CD14-positive monocyte (primary cell): ENCODE data around the gene COCH. TPM values are rescaled to one million over a fixed set of nuclear protein-coding genes. Genes with fewer than 3 reads are reported as not detected.

Experiments
- DNase-seq, 3 donors: peaks; one replicate each; pipeline ENCODE4 v3.0.0-alpha.2; 2011 to 2022
- H2AFZ ChIP-seq: 2 replicates; pipeline ENCODE4 v1.6.0; 2012; ENCODE audit warnings: mild to moderate bottlenecking, low read depth, low read length, inconsistent platforms; ENCODE audit not compliant: insufficient read depth, poor library complexity, severe bottlenecking
- H3K27ac ChIP-seq, 2 donors: 1 replicate in 1 of 2; 2 replicates in 1 of 2; pipeline ENCODE4 v1.5.1; 2012 to 2013; ENCODE audit warnings: low read length in 2 of 2, control low read depth in 1 of 2, inconsistent platforms in 1 of 2, low read depth in 1 of 2, mild to moderate bottlenecking in 1 of 2
- H3K27me3 ChIP-seq, 2 donors: one replicate each; pipeline versions ENCODE4 v1.6.0 to v1.6.1; 2011 to 2013; ENCODE audit warnings: low read length in 2 of 2; ENCODE audit not compliant: control insufficient read depth in 2 of 2, insufficient read depth in 2 of 2
- H3K36me3 ChIP-seq, 2 donors: replicated peaks in 1 of 2; 1 replicate in 1 of 2; 2 replicates in 1 of 2; pipeline versions ENCODE4 v1.5.1 to v1.6.1; 2012 to 2013; ENCODE audit warnings: low read length in 2 of 2, control low read depth in 1 of 2, inconsistent platforms in 1 of 2, mild to moderate bottlenecking in 1 of 2; ENCODE audit not compliant: insufficient read depth in 2 of 2, control insufficient read depth in 1 of 2
- H3K4me1 ChIP-seq, 2 donors: 1 replicate in 1 of 2; 2 replicates in 1 of 2; pipeline versions ENCODE4 v1.5.1 to v1.6.1; 2012 to 2013; ENCODE audit warnings: low read length in 2 of 2, control low read depth in 1 of 2, inconsistent platforms in 1 of 2, mild to moderate bottlenecking in 1 of 2, moderate library complexity in 1 of 2; ENCODE audit not compliant: insufficient read depth in 2 of 2, control insufficient read depth in 1 of 2
- H3K4me2 ChIP-seq: replicated peaks from 2 replicates; pipeline ENCODE3; 2012; ENCODE audit warnings: low read length, moderate library complexity, mild to moderate bottlenecking; ENCODE audit not compliant: poor library complexity, severe bottlenecking; ENCODE audit errors: extremely low read depth
- H3K4me3 ChIP-seq, 3 experiments: fragments of 200-600 bp in 1 of 3; sonication (generic) in 1 of 3; replicated peaks in 1 of 3; 1 replicate in 2 of 3; 2 replicates in 1 of 3; pipeline ENCODE4 v1.5.1; 2011 to 2013; ENCODE audit warnings: low read length in 3 of 3, mild to moderate bottlenecking in 3 of 3, control low read depth in 2 of 3, low read depth in 2 of 3, inconsistent platforms in 1 of 3, moderate library complexity in 1 of 3
- H3K79me2 ChIP-seq: 2 replicates; pipeline ENCODE4 v1.6.0; 2012; ENCODE audit warnings: mild to moderate bottlenecking, control low read depth, inconsistent platforms, low read length, moderate library complexity; ENCODE audit not compliant: insufficient read depth
- H3K9ac ChIP-seq: 2 replicates; pipeline ENCODE4 v1.6.0; 2017; ENCODE audit warnings: low read length, mild to moderate bottlenecking; ENCODE audit not compliant: insufficient read depth, poor library complexity, severe bottlenecking
- H3K9me3 ChIP-seq, 2 donors: replicated peaks in 1 of 2; 1 replicate in 1 of 2; 2 replicates in 1 of 2; pipeline versions ENCODE4 v1.5.1 to v1.6.1; 2012 to 2013; ENCODE audit warnings: low read length in 2 of 2, control low read depth in 1 of 2; ENCODE audit not compliant: control insufficient read depth in 1 of 2, insufficient read depth in 1 of 2
- H4K20me1 ChIP-seq: 2 replicates; pipeline ENCODE4 v1.6.0; 2012; ENCODE audit warnings: mild to moderate bottlenecking, low read length, control low read depth, moderate library complexity; ENCODE audit not compliant: insufficient read depth
- H3K27ac Mint-ChIP-seq, 7 donors: one replicate each; pipeline ENCODE4 v1.8.0; 2020; ENCODE audit warnings: mild to moderate bottlenecking in 7 of 7, mixed read lengths in 7 of 7, moderate library complexity in 6 of 7, inconsistent platforms in 2 of 7
- H3K27me3 Mint-ChIP-seq, 3 donors: one replicate each; pipeline ENCODE4 v1.8.0; 2021 to 2022; ENCODE audit warnings: low read depth in 3 of 3, mild to moderate bottlenecking in 3 of 3, mixed read lengths in 3 of 3, moderate library complexity in 3 of 3, inconsistent platforms in 1 of 3
- H3K36me3 Mint-ChIP-seq, 2 donors: one replicate each; pipeline ENCODE4 v1.8.0; 2020; ENCODE audit warnings: mixed read lengths in 2 of 2, inconsistent platforms in 1 of 2, mild to moderate bottlenecking in 1 of 2
- H3K4me1 Mint-ChIP-seq: one replicate; pipeline ENCODE4 v1.8.0; 2020; ENCODE audit warnings: mild to moderate bottlenecking, mixed read lengths
- H3K4me3 Mint-ChIP-seq, 2 donors: one replicate each; pipeline ENCODE4 v1.8.0; 2020; ENCODE audit warnings: mild to moderate bottlenecking in 2 of 2, mixed read lengths in 2 of 2, moderate library complexity in 1 of 2
- H3K9me3 Mint-ChIP-seq, 7 donors: one replicate each; pipeline ENCODE4 v1.8.0; 2020 to 2022; ENCODE audit warnings: mixed read lengths in 7 of 7, mild to moderate bottlenecking in 6 of 7, moderate library complexity in 6 of 7, inconsistent platforms in 2 of 7
- WGBS: methylation state at CpG from one replicate; pipeline ENCODE4 v1.1.5; 2013; ENCODE audit warnings: missing lambda C conversion rate; ENCODE audit not compliant: insufficient coverage; 5-methylcytosine and 5-hydroxymethylcytosine counted together
- intact Hi-C, 2 donors: fragments of 100-400 bp; cut with micrococcal nuclease; formaldehyde crosslinking; loops; one replicate each; pipeline versions ENCODE4 v1.15.0 to v1.15.1; 2023
- polyA plus RNA-seq, 3 donors: library from polyadenylated mRNA; depleted of rRNA in 1 of 3; unstranded in 2 of 3; stranded (reverse) in 1 of 3; fragments of 300-500 nt in 2 of 3; fragments of >200 nt in 1 of 3; fragmentation: Illumina TruSeq in 2 of 3; gene quantifications; 1 replicate in 2 of 3; 2 replicates in 1 of 3; pipeline ENCODE4 v1.2.3, GENCODE V29; 2012 to 2021
- TF ChIP-seq, protein P1 (sequence below): fragments of 200-600 bp; IDR thresholded peaks from one replicate; pipeline ENCODE4 v1.8.0; 2022; ENCODE audit warnings: antibody characterized with exemption, mild to moderate bottlenecking

The COCH gene
- polyA plus RNA-seq, 3 donors = 0.48 to 2.0 (median 0.87) TPM

DNA sequence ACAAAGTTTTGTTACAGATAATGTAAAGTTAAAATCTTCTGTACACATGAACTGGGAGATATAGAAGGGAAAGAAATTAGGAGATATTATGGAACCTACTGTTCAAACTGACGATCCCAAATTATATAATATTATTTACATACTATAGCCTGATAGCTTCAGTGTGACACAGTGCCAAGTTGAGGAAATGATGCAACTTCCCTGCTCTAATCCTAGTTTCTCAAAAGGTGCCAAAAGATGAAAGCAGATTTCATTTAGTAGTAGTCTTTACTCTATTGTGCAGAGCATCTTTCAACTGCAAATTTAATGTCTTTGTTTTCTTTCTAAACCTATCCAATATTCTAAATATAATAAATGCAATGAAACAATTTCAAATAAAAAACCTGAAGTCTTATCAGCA lies 46.9 kb downstream of the COCH start:
- peaks cover 15 to 44% of the 10 kb centered on the region in 2 donors for H3K36me3 ChIP-seq
- peaks cover 3% of the 10 kb centered on the region for H4K20me1 ChIP-seq
- peak; percentile 2 to 5 (median 4) for DNase-seq
- H3K9me3 ChIP-seq = no peaks in the 10 kb centered on the region
- H3K27me3 Mint-ChIP-seq = peaks cover 0 to 3% (median 0%) of the 10 kb centered on the region in 3 donors
- TF ChIP-seq, protein P1, sequence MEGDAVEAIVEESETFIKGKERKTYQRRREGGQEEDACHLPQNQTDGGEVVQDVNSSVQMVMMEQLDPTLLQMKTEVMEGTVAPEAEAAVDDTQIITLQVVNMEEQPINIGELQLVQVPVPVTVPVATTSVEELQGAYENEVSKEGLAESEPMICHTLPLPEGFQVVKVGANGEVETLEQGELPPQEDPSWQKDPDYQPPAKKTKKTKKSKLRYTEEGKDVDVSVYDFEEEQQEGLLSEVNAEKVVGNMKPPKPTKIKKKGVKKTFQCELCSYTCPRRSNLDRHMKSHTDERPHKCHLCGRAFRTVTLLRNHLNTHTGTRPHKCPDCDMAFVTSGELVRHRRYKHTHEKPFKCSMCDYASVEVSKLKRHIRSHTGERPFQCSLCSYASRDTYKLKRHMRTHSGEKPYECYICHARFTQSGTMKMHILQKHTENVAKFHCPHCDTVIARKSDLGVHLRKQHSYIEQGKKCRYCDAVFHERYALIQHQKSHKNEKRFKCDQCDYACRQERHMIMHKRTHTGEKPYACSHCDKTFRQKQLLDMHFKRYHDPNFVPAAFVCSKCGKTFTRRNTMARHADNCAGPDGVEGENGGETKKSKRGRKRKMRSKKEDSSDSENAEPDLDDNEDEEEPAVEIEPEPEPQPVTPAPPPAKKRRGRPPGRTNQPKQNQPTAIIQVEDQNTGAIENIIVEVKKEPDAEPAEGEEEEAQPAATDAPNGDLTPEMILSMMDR = no peak
- no peak overlapping the region for H3K27ac Mint-ChIP-seq
- H3K4me2 ChIP-seq = no peak overlapping the region
- H3K27me3 ChIP-seq = no peaks in the 10 kb centered on the region
- H3K36me3 Mint-ChIP-seq = peaks cover 26 to 36% of the 10 kb centered on the region in 2 donors
- intact Hi-C loops = no loop called here
- no peak overlapping the region for H3K4me3 ChIP-seq
- peak overlapping the region in 1 of 2 donors; percentile 22 for H3K27ac ChIP-seq
- H3K79me2 ChIP-seq = no peaks in the 10 kb centered on the region
- no CpG with 5 or more reads among the region's 1 CpG for WGBS
- no peaks in the 10 kb centered on the region for H3K9me3 Mint-ChIP-seq
- no peak overlapping the region for H3K9ac ChIP-seq
- H3K4me3 Mint-ChIP-seq = no peak overlapping the region
- peaks cover 5 to 17% of the 10 kb centered on the region in 2 donors for H3K4me1 ChIP-seq
- H3K4me1 Mint-ChIP-seq = peaks cover 12% of the 10 kb centered on the region
- no peak overlapping the region for H2AFZ ChIP-seq

DNA sequence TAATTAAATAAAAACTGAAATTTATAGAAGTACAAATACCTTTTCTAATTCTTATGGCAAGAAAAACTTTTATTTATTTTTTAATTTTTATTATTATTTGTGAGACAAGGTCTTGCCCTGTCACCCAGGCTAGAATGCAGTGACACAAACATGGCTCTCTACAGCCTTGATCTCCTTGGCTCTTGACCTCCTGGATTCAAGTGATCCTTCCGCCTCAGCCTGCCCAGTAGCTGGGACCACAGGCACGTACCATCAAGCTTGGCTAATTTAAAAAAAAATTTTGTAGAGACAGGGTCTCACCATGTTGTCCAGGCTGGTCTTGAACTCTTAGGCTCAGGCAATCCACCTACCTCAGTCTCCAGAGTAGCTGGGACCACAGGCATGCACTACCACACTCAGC lies 47.4 kb downstream of the COCH start:
- Mint-ChIP-seq H3K27me3 (peaks cover 0 to 3% (median 0%) of the 10 kb centered on the region in 3 donors), H3K4me1 (peaks cover 12% of the 10 kb centered on the region), H3K27ac (peak overlapping the region in 1 of 7 donors; percentile 52), H3K36me3 (peaks cover 27 to 34% of the 10 kb centered on the region in 2 donors), H3K4me3 (no peak overlapping the region), H3K9me3 (no peaks in the 10 kb centered on the region)
- no peak overlapping the region for H3K4me3 ChIP-seq
- H3K4me1 ChIP-seq = peaks cover 5 to 17% of the 10 kb centered on the region in 2 donors
- no peaks in the 10 kb centered on the region for H3K79me2 ChIP-seq
- H3K27me3 ChIP-seq = no peaks in the 10 kb centered on the region
- peaks cover 3% of the 10 kb centered on the region for H4K20me1 ChIP-seq
- WGBS = 92% methylated on average over 2 of the region's 2 CpGs
- DNase-seq = no peak
- no peaks in the 10 kb centered on the region for H3K9me3 ChIP-seq
- H3K9ac ChIP-seq = no peak overlapping the region
- H3K27ac ChIP-seq = no peak overlapping the region
- no peak overlapping the region for H3K4me2 ChIP-seq
- intact Hi-C loops = no loop called here
- peaks cover 15 to 42% of the 10 kb centered on the region in 2 donors for H3K36me3 ChIP-seq
- TF ChIP-seq, protein P1 = no peak
- H2AFZ ChIP-seq = no peak overlapping the region
